Measurements from ENCODE around the gene EPRS1. TPM values are rescaled to one million over a fixed set of nuclear protein-coding genes. Genes with fewer than 3 reads are reported as not detected.

The EPRS1 gene
- total and polyA plus RNA-seq, 2 of the 13 experiments (the other 11 are each of a cell fraction or from before 2014, with no cell fraction given), result 86.1 to 124 TPM

DNA sequence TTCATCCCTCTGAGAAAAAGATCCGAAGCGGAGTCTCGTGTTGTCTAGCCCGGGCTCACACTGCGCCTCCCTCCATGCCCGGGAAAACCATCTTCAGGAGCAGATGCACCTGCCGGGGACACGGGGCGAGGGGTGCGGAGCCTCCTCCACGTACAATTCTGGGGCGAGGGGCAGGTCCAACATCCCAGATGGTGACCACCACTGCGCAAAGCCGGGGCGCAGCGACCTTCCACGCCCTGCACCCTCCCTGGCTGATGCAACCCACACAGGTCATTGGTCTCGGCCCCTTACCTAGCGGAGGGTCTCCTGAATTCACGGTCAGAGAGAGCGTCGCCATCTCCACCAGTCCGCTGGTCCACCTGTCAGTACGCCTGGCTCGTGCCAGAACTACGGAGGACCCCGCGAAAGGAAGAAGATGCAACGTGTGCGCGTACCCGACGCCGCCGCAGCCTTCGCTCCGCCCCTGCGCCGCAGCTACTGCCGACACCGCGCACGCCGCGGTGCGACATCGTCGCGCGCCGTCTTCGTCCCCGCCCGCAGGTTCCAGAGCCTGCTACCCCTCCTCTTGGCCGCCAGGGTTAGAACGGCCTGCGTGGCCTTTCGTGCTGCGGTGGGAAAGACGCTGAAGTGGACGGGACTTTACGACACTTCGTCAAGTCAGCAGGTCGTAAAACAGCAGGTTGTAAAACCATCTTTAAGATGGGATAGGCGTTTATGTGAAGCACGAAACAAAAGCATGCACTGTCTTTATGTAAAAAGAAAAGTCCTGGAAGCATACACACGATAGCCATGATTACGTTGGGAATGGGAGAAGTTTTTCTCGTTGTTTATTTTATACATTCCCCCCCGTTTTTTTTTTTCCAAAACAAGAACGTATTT is at the start of gene EPRS1 (continued):
- peak; percentile 78; the same call in 1 of the 2 replicates for TF ChIP-seq ZZZ3 (CRISPR knock-in tag; IDR thresholded peaks at IDR 0.05; ENCODE audit: borderline replicate concordance)
- TF ChIP-seq, protein P1, sequence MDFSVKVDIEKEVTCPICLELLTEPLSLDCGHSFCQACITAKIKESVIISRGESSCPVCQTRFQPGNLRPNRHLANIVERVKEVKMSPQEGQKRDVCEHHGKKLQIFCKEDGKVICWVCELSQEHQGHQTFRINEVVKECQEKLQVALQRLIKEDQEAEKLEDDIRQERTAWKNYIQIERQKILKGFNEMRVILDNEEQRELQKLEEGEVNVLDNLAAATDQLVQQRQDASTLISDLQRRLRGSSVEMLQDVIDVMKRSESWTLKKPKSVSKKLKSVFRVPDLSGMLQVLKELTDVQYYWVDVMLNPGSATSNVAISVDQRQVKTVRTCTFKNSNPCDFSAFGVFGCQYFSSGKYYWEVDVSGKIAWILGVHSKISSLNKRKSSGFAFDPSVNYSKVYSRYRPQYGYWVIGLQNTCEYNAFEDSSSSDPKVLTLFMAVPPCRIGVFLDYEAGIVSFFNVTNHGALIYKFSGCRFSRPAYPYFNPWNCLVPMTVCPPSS (IDR thresholded peaks at IDR 0.05), result no peak
- TF ChIP-seq CBX1 (IDR thresholded peaks at IDR 0.05; ENCODE audit: low read depth), result peak; percentile 63
- TF ChIP-seq SUZ12 (IDR thresholded peaks at IDR 0.05; ENCODE audit: low read depth, low read length), result no peak
- no peak; the same call in 1 of the 2 replicates for TF ChIP-seq ZNF704 (CRISPR knock-in tag; IDR thresholded peaks at IDR 0.05; ENCODE audit: borderline replicate concordance)
- 0 out of 2 replicates have a peak, but pooled peaks have one; percentile 64 for TF ChIP-seq SMAD1 (CRISPR knock-in tag; IDR thresholded peaks at IDR 0.05; ENCODE audit: borderline replicate concordance, low read depth)
- no peak; the same call in 1 of the 2 replicates for TF ChIP-seq PITX1 (CRISPR knock-in tag; IDR thresholded peaks at IDR 0.05)
- no peak for TF ChIP-seq ADNP (CRISPR knock-in tag; IDR thresholded peaks at IDR 0.05)
- TF ChIP-seq KMT2A (CRISPR knock-in tag; IDR thresholded peaks at IDR 0.05), result no peak; the same call in none of the 2 replicates
- TF ChIP-seq SRF (IDR thresholded peaks at IDR 0.05; ENCODE audit: low read depth, low read length), result 0 out of 2 replicates have a peak, but pooled peaks have one; percentile 9
- TF ChIP-seq HIVEP1 (CRISPR knock-in tag; IDR thresholded peaks at IDR 0.05), result peak; percentile 81
- no peak for TF ChIP-seq PAX8 (CRISPR knock-in tag; IDR thresholded peaks at IDR 0.05; ENCODE audit: borderline replicate concordance)
- peak; percentile 94 for TF ChIP-seq ZNF800 (CRISPR knock-in tag; IDR thresholded peaks at IDR 0.05)
- TF ChIP-seq, protein P2, sequence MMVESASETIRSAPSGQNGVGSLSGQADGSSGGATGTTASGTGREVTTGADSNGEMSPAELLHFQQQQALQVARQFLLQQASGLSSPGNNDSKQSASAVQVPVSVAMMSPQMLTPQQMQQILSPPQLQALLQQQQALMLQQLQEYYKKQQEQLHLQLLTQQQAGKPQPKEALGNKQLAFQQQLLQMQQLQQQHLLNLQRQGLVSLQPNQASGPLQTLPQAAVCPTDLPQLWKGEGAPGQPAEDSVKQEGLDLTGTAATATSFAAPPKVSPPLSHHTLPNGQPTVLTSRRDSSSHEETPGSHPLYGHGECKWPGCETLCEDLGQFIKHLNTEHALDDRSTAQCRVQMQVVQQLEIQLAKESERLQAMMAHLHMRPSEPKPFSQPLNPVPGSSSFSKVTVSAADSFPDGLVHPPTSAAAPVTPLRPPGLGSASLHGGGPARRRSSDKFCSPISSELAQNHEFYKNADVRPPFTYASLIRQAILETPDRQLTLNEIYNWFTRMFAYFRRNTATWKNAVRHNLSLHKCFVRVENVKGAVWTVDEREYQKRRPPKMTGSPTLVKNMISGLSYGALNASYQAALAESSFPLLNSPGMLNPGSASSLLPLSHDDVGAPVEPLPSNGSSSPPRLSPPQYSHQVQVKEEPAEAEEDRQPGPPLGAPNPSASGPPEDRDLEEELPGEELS (CRISPR knock-in tag; IDR thresholded peaks at IDR 0.05), result no peak
- TF ChIP-seq ZNF460 (CRISPR knock-in tag; IDR thresholded peaks at IDR 0.05; ENCODE audit: borderline replicate concordance), result no peak; the same call in 1 of the 2 replicates
- peak; percentile 95 for TF ChIP-seq KAT7 (CRISPR knock-in tag; IDR thresholded peaks at IDR 0.05; ENCODE audit: borderline replicate concordance)
- TF ChIP-seq CBX5 (CRISPR knock-in tag; IDR thresholded peaks at IDR 0.05; ENCODE audit: borderline replicate concordance), result peak; percentile 78; the same call in 1 of the 2 replicates
- no peak for TF ChIP-seq ZNF383 (CRISPR knock-in tag; IDR thresholded peaks at IDR 0.05; ENCODE audit: borderline replicate concordance)
